SK-N-SH (cell line): Measurements from ENCODE around the gene ITIH2. TPM values are rescaled to one million over a fixed set of nuclear protein-coding genes. Genes with fewer than 3 reads are reported as not detected.
"Not testable (repeated sequence)": the region's sequence is repeated elsewhere in the genome, so short reads cannot be mapped to it uniquely, and the experiment has no call there.

ENCODE experiments used
- CTCF ChIA-PET: fragments of 300-600, 350-600 bp; formaldehyde crosslinking; extraction: SDS; loops from one replicate; lab custom pipeline; 2021; lab: Yijun Ruan, JAX
- POLR2A ChIA-PET: fragments of 350-600 bp; sonication (Branson Sonifier 250); formaldehyde crosslinking; extraction: SDS; loops from one replicate; lab custom pipeline; 2020; ENCODE audit warnings: antibody characterized with exemption, inconsistent platforms; lab: Yijun Ruan, JAX
- DNase-seq: peaks from one replicate; pipeline ENCODE4 v3.0.0; 2012
- H2AFZ ChIP-seq: fragments of 200-600 bp; sonication (generic); 2 replicates; pipeline ENCODE4 v1.8.1; 2016; ENCODE audit warnings: antibody characterized with exemption, mild to moderate bottlenecking, low read depth
- H3F3A ChIP-seq: fragments of 200-600 bp; sonication (generic); replicated peaks from 2 replicates; pipeline ENCODE3; 2016; ENCODE audit warnings: antibody characterized with exemption, mild to moderate bottlenecking; ENCODE audit not compliant: insufficient read depth
- H3K27ac ChIP-seq, 2 experiments: fragments of 200-500 bp in 1 of 2; fragments of 200-600 bp in 1 of 2; sonication (Bioruptor generic) in 1 of 2; sonication (generic), shearing (Covaris generic) in 1 of 2; 2 replicates each; pipeline versions ENCODE4 v1.5.1 to v1.6.1; 2014 to 2016; ENCODE audit warnings: low read depth in 2 of 2, inconsistent platforms in 1 of 2, low read length in 1 of 2, mild to moderate bottlenecking in 1 of 2, mixed read lengths in 1 of 2
- H3K27me3 ChIP-seq: fragments of 200-600 bp; sonication (generic), shearing (Covaris generic); 2 replicates; pipeline ENCODE4 v1.6.1; 2016; ENCODE audit warnings: mixed run types; ENCODE audit not compliant: insufficient read depth
- H3K36me3 ChIP-seq, 2 experiments: fragments of 200-500 bp in 1 of 2; fragments of 200-600 bp in 1 of 2; sonication (Bioruptor generic) in 1 of 2; sonication (generic) in 1 of 2; replicated peaks in 1 of 2; 2 replicates each; pipeline versions ENCODE3 to v1.5.1; 2014 to 2016; ENCODE audit warnings: low read length in 1 of 2, mild to moderate bottlenecking in 1 of 2; ENCODE audit not compliant: insufficient read depth in 2 of 2, control insufficient read depth in 1 of 2
- H3K4me1 ChIP-seq, 2 experiments: fragments of 200-500 bp in 1 of 2; fragments of 200-600 bp in 1 of 2; sonication (Bioruptor generic) in 1 of 2; sonication (generic), shearing (Covaris generic) in 1 of 2; 2 replicates each; pipeline versions ENCODE4 v1.5.1 to v1.6.1; 2014 to 2016; ENCODE audit warnings: low read depth in 1 of 2, low read length in 1 of 2, mixed run types in 1 of 2; ENCODE audit not compliant: insufficient read depth in 2 of 2, control insufficient read depth in 1 of 2
- H3K4me2 ChIP-seq: fragments of 200-600 bp; sonication (generic), shearing (Covaris generic); 2 replicates; pipeline ENCODE4 v1.6.1; 2017; ENCODE audit warnings: mixed run types
- H3K4me3 ChIP-seq, 2 experiments: fragments of 200-500 bp in 1 of 2; fragments of 200-600 bp in 1 of 2; sonication (Bioruptor generic) in 1 of 2; sonication (generic), shearing (Covaris generic) in 1 of 2; 2 replicates each; pipeline versions ENCODE4 v1.5.1 to v1.8.1; 2014 to 2016; ENCODE audit warnings: low read depth in 2 of 2, inconsistent platforms in 1 of 2, low read length in 1 of 2, mild to moderate bottlenecking in 1 of 2, mixed read lengths in 1 of 2, moderate library complexity in 1 of 2
- H3K79me2 ChIP-seq: fragments of 200-600 bp; sonication (generic); 2 replicates; pipeline ENCODE4 v1.8.1; 2017; ENCODE audit warnings: mild to moderate bottlenecking; ENCODE audit not compliant: insufficient read depth
- H3K9ac ChIP-seq: fragments of 200-600 bp; sonication (generic); 2 replicates; pipeline ENCODE4 v1.6.1; 2017; ENCODE audit warnings: mixed run types
- H3K9me2 ChIP-seq: fragments of 200-600 bp; sonication (generic); 2 replicates; pipeline ENCODE4 v1.6.1; 2017; ENCODE audit warnings: mixed run types
- H3K9me3 ChIP-seq: fragments of 200-600 bp; sonication (generic); 2 replicates; pipeline ENCODE4 v1.6.1; 2017; ENCODE audit warnings: mixed run types, mild to moderate bottlenecking, moderate library complexity
- H4K20me1 ChIP-seq: fragments of 200-600 bp; sonication (generic); 2 replicates; pipeline ENCODE4 v1.6.1; 2017; ENCODE audit warnings: mild to moderate bottlenecking, mixed run types; ENCODE audit not compliant: insufficient read depth
- CHD2 ChIP-seq: fragments of 150-350 bp; IDR thresholded peaks from 2 replicates; pipeline ENCODE4 v1.6.1; 2018; ENCODE audit warnings: low read length; ENCODE audit not compliant: partially characterized antibody
- EP300 ChIP-seq, 2 experiments: IDR thresholded peaks; 2 replicates each; pipeline versions ENCODE4 v1.4.0 to v1.6.1; 2012; ENCODE audit warnings: borderline replicate concordance in 1 of 2, low read depth in 1 of 2, low read length in 1 of 2
- EZH2phosphoT487 ChIP-seq: fragments of 200-600 bp; sonication (generic); IDR thresholded peaks from 2 replicates; pipeline ENCODE4 v1.6.1; 2017; ENCODE audit warnings: low read depth, mixed run types, mild to moderate bottlenecking, antibody characterized with exemption, moderate library complexity, borderline replicate concordance
- FOXJ3 ChIP-seq: sonication (generic); formaldehyde crosslinking; IDR thresholded peaks from 2 replicates; pipeline ENCODE4 v1.5.1; 2020; ENCODE audit warnings: mild to moderate bottlenecking, missing genetic modification reagents
- GABPA ChIP-seq: IDR thresholded peaks from 2 replicates; pipeline ENCODE4 v1.4.0; 2012; ENCODE audit warnings: low read depth, mild to moderate bottlenecking
- RCOR1 ChIP-seq: fragments of 150-350 bp; IDR thresholded peaks from 2 replicates; pipeline ENCODE4 v1.6.1; 2017; ENCODE audit warnings: antibody characterized with exemption, low read length
- RFX5 ChIP-seq: IDR thresholded peaks from 2 replicates; pipeline ENCODE4 v1.6.1; 2012; ENCODE audit warnings: mild to moderate bottlenecking, improper control_type of control experiment, low read length
- RXRA ChIP-seq: IDR thresholded peaks from 2 replicates; pipeline ENCODE4 v1.4.0; 2012; ENCODE audit warnings: low read depth, mild to moderate bottlenecking, borderline replicate concordance
- SMC3 ChIP-seq: IDR thresholded peaks from 2 replicates; pipeline ENCODE4 v1.6.1; 2012; ENCODE audit warnings: low read depth, low read length, improper control_type of control experiment
- TAF1 ChIP-seq: IDR thresholded peaks from 2 replicates; pipeline ENCODE4 v1.6.1; 2012; ENCODE audit warnings: low read depth, mild to moderate bottlenecking, low read length, moderate library complexity, borderline replicate concordance
- TCF12 ChIP-seq: IDR thresholded peaks from 2 replicates; pipeline ENCODE4 v1.4.0; 2012
- WGBS: methylation state at CpG from one replicate; pipeline ENCODE4 v1.1.6; 2017; ENCODE audit warnings: low lambda C conversion rate; 5-methylcytosine and 5-hydroxymethylcytosine counted together
- polyA plus RNA-seq, 3 experiments: library from polyadenylated mRNA; depleted of rRNA; stranded (reverse); fragments of >200 nt; gene quantifications; 2 replicates each; pipeline ENCODE4 v1.2.3, GENCODE V29; 2012
- TF ChIP-seq, protein P1 (sequence below): IDR thresholded peaks from 2 replicates; pipeline ENCODE4; 2012
- TF ChIP-seq, protein P2 (sequence below): fragments of 200-600 bp; sonication (generic); IDR thresholded peaks from 2 replicates; pipeline ENCODE4 v1.6.1; 2017; ENCODE audit warnings: antibody characterized with exemption, mild to moderate bottlenecking, moderate library complexity

The ITIH2 gene
- polyA plus RNA-seq, 1 of the 3 experiments (the other 2 are of a cell fraction): not detected

DNA sequence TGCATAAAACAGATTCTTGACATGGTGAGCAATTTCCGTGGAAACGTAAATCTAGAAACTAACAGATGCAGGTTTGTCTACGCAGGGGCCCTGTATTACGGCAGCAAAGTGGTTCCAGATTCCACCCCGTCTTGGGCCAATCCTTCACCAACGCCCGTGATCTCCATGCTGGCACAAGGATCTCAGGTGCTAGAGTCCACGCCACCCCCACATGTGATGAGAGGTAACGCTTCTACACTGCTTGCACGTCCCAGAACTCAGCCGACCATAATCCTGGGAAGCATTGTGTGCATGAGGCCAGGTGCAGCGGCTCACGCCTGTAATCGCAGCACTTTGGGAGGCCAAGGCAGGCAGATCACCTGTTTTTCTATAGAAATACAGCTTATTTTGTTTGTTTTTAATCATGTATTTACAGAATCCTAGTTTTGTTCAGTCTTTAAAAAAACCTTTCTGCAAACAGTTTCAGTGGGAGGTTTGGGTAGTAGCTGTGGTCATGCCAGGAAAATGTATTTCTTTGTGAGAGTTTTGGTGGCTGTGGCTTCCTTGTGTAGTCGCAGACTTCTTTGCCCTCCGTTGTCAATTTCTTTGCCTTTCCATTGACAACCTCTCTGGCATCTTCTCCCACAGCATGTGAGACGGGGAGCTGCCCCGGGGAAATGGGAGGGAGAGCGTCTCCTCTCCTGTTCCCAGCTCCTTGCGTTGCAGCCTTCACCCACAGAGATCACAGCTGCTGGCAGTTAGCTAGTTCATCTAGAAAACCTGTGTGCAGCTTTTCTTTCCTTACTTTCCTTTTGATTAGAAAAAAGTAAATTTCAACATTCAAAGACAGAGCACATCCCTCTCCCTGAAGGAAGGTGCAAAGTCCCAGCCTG, 35.7 kb downstream of the ITIH2 start:
- H3F3A ChIP-seq: no peaks in the 10 kb centered on the region
- no peak overlapping the region for H3K9ac ChIP-seq
- H2AFZ ChIP-seq: no peak overlapping the region
- WGBS: 81% methylated on average over 20 of the region's 20 CpGs
- no peaks in the 10 kb centered on the region for H3K4me1 ChIP-seq
- H3K9me2 ChIP-seq: no peaks in the 10 kb centered on the region
- POLR2A ChIA-PET: no interaction called here
- H4K20me1 ChIP-seq: no peaks in the 10 kb centered on the region
- no peaks in the 10 kb centered on the region for H3K27me3 ChIP-seq
- H3K4me3 ChIP-seq: no peak overlapping the region
- CTCF ChIA-PET: no interaction called here
- no peak overlapping the region for H3K27ac ChIP-seq
- H3K4me2 ChIP-seq: no peak overlapping the region
- H3K79me2 ChIP-seq: no peaks in the 10 kb centered on the region
- no peaks in the 10 kb centered on the region for H3K36me3 ChIP-seq
- TF ChIP-seq CHD2 (no peak), EZH2phosphoT487 (no peak), RCOR1 (no peak), EP300 (IDR thresholded peaks at IDR 0.05; ENCODE audit: borderline replicate concordance in 1 of 2, low read depth in 1 of 2, low read length in 1 of 2) (no peak), TAF1 (no peak), RXRA (no peak), GABPA (no peak)
- TF ChIP-seq, protein P1, sequence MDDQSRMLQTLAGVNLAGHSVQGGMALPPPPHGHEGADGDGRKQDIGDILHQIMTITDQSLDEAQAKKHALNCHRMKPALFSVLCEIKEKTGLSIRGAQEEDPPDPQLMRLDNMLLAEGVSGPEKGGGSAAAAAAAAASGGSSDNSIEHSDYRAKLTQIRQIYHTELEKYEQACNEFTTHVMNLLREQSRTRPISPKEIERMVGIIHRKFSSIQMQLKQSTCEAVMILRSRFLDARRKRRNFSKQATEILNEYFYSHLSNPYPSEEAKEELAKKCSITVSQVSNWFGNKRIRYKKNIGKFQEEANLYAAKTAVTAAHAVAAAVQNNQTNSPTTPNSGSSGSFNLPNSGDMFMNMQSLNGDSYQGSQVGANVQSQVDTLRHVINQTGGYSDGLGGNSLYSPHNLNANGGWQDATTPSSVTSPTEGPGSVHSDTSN: no peak
- TF ChIP-seq, protein P2, sequence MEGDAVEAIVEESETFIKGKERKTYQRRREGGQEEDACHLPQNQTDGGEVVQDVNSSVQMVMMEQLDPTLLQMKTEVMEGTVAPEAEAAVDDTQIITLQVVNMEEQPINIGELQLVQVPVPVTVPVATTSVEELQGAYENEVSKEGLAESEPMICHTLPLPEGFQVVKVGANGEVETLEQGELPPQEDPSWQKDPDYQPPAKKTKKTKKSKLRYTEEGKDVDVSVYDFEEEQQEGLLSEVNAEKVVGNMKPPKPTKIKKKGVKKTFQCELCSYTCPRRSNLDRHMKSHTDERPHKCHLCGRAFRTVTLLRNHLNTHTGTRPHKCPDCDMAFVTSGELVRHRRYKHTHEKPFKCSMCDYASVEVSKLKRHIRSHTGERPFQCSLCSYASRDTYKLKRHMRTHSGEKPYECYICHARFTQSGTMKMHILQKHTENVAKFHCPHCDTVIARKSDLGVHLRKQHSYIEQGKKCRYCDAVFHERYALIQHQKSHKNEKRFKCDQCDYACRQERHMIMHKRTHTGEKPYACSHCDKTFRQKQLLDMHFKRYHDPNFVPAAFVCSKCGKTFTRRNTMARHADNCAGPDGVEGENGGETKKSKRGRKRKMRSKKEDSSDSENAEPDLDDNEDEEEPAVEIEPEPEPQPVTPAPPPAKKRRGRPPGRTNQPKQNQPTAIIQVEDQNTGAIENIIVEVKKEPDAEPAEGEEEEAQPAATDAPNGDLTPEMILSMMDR: no peak
- no peaks in the 10 kb centered on the region for H3K9me3 ChIP-seq
- no peak for DNase-seq

DNA sequence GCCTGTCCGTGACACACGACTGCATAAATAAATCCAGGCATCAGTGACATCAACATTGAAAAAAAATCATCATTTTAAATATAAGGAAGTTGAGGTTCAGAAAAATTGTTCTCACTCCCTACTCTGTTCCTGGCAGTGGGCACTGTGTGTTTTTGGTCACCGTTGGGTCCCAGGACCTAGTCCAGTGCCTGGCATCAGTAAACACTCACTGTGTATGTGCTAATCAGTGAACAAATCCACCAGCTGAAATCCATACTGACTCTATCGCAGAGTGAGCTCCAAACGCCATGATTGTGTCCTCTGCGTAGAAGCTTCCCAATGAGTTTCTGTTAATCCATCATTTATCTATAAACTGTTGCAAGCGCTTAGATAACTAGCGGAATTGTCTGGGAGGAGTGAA, 41.2 kb downstream of the ITIH2 start:
- Histone ChIP-seq H3K36me3 (no peaks in the 10 kb centered on the region), H3K9me2 (no peaks in the 10 kb centered on the region), H3F3A (no peaks in the 10 kb centered on the region), H3K27ac (no peak overlapping the region), H3K9me3 (no peaks in the 10 kb centered on the region), H2AFZ (no peak overlapping the region), H4K20me1 (no peaks in the 10 kb centered on the region), H3K9ac (no peak overlapping the region), H3K4me3 (no peak overlapping the region), H3K4me2 (no peak overlapping the region), H3K79me2 (no peaks in the 10 kb centered on the region), H3K4me1 (no peaks in the 10 kb centered on the region), H3K27me3 (no peaks in the 10 kb centered on the region)
- 86% methylated on average over 8 of the region's 8 CpGs for WGBS
- TF ChIP-seq SMC3 (no peak), CHD2 (no peak), TAF1 (no peak), TCF12 (no peak), RFX5 (no peak), FOXJ3 (no peak)
- DNase-seq: no peak
- ChIA-PET POLR2A (no interaction called here), CTCF (interaction anchor here (0.7 kb wide), 1 partner anchor 17 kb away, joined by 3 read pairs; no protein-coding TSS in a partner anchor)

DNA sequence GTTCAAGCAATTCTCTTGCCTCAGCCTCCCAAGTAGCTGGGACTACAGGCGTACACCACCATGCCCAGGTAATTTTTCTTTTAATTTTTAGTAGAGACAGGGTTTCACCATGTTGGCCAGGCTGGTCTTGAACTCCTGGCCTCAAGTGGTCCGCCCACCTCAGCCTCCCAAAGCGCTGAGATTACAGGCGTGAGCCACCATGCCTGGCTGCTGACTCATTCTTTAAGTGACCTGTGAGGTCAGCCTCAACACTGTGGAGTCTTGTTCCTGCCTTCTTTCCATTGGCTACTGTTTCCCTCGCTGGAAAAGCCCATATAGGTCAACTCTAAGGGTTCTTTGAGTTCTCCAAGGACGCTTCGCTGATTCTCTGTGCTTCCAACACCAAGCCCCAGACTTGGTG, 45.5 kb downstream of the ITIH2 start:
- H3K4me1 ChIP-seq, CTCF ChIA-PET: not testable (repeated sequence)

More for the DNA sequence above, 45.5 kb downstream of the ITIH2 start:
- DNase-seq, H3K4me3 ChIP-seq, H3F3A ChIP-seq, H4K20me1 ChIP-seq, POLR2A ChIA-PET, H3K9me2 ChIP-seq, H3K27me3 ChIP-seq, H2AFZ ChIP-seq, H3K9me3 ChIP-seq, H3K9ac ChIP-seq, H3K79me2 ChIP-seq, H3K27ac ChIP-seq, H3K4me2 ChIP-seq: not testable (repeated sequence)
- WGBS: 93% methylated on average over 7 of the region's 7 CpGs
- peaks cover 7 to 18% of the 10 kb centered on the region in 2 experiments for H3K36me3 ChIP-seq
